Measurements from ENCODE around the gene ZNF620. TPM values are rescaled to one million over a fixed set of nuclear protein-coding genes. Genes with fewer than 3 reads are reported as not detected.

The ZNF620 gene
- polyA plus RNA-seq, 2 of the 4 experiments (the other 2 are of a cell fraction), result 2.5 to 3.8 TPM

DNA sequence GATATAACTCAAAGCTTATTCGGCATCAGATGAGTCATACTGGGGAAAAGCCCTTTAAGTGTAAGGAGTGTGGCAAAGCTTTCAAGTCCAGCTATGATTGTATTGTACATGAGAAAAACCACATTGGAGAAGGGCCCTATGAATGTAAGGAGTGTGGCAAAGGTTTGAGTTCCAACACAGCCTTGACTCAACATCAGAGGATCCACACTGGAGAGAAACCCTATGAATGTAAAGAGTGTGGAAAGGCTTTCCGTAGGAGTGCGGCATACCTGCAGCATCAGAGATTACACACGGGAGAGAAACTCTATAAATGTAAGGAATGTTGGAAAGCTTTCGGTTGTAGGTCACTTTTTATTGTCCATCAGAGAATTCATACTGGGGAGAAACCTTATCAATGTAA is 26.4 kb downstream of the ZNF620 start:
- no peak for TF ChIP-seq FOSL2 (IDR thresholded peaks at IDR 0.05)
- peak; percentile 38; the same call in 1 of the 2 replicates for TF ChIP-seq FOSL2 (CRISPR knock-in tag; IDR thresholded peaks at IDR 0.05)
- no peak for TF ChIP-seq HEYL (CRISPR knock-in tag; IDR thresholded peaks at IDR 0.05)
- no peak for DNase-seq (ENCODE audit: low read depth in 1 of 2, low spot score in 1 of 2)
- no peak overlapping the region for H3K4me2 ChIP-seq
- no peak for ATAC-seq
- CTCF ChIA-PET, result interaction anchor here (1.3 kb wide), 1 partner anchor 27 kb away, joined by 3 read pairs; the partner anchor contains the start of gene ZNF620
- H3K9me3 ChIP-seq, result peaks cover 53% of the 10 kb centered on the region
- no peak for FAIRE-seq
- 95% methylated on average over 5 of the region's 5 CpGs for WGBS (ENCODE audit: missing lambda C conversion rate)
- no peak overlapping the region for H3K27ac ChIP-seq
- H3K4me3 ChIP-seq, result no peak overlapping the region
- H3K4me1 ChIP-seq, result no peaks in the 10 kb centered on the region
- POLR2A ChIA-PET, result no interaction called here

DNA sequence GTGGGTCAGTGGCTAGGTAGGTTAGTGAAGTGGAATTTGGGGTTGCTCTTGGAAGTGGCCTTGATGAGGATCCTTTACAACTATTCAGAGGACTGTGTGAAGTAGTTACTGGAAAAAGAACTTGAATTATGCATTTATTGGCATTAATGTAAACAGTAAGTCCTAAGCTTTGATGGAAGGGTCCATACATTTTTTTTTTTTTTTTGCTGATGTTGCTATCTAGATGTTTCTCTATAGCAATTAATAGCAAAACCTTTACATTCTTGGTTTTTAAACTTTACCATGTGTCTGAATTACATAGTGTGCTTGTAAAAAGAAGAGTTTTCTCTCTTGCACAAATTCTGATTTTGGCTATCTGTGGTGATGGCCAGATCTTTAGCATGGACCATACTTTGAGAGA is 28.4 kb downstream of the ZNF620 start:
- POLR2A ChIA-PET, result no interaction called here
- Histone ChIP-seq H3K4me3 (no peak overlapping the region), H3K4me1 (no peaks in the 10 kb centered on the region), H3K4me2 (no peak overlapping the region), H3K9me3 (peaks cover 55% of the 10 kb centered on the region), H3K27ac (no peak overlapping the region)
- CTCF ChIA-PET, result interaction anchor here (1.2 kb wide), 1 partner anchor 29 kb away, joined by 3 read pairs; no protein-coding TSS in a partner anchor
- FAIRE-seq (no peak), ATAC-seq (no peak), DNase-seq (ENCODE audit: low read depth in 1 of 2, low spot score in 1 of 2) (no peak)
- TF ChIP-seq, protein P1, sequence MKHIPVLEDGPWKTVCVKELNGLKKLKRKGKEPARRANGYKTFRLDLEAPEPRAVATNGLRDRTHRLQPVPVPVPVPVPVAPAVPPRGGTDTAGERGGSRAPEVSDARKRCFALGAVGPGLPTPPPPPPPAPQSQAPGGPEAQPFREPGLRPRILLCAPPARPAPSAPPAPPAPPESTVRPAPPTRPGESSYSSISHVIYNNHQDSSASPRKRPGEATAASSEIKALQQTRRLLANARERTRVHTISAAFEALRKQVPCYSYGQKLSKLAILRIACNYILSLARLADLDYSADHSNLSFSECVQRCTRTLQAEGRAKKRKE (CRISPR knock-in tag; IDR thresholded peaks at IDR 0.05; ENCODE audit: low read depth), result no peak
- TF ChIP-seq, protein P2, sequence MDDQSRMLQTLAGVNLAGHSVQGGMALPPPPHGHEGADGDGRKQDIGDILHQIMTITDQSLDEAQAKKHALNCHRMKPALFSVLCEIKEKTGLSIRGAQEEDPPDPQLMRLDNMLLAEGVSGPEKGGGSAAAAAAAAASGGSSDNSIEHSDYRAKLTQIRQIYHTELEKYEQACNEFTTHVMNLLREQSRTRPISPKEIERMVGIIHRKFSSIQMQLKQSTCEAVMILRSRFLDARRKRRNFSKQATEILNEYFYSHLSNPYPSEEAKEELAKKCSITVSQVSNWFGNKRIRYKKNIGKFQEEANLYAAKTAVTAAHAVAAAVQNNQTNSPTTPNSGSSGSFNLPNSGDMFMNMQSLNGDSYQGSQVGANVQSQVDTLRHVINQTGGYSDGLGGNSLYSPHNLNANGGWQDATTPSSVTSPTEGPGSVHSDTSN (IDR thresholded peaks at IDR 0.05), result no peak
- peak; percentile 52 for TF ChIP-seq MAFK (IDR thresholded peaks at IDR 0.05; ENCODE audit: partially characterized antibody)

DNA sequence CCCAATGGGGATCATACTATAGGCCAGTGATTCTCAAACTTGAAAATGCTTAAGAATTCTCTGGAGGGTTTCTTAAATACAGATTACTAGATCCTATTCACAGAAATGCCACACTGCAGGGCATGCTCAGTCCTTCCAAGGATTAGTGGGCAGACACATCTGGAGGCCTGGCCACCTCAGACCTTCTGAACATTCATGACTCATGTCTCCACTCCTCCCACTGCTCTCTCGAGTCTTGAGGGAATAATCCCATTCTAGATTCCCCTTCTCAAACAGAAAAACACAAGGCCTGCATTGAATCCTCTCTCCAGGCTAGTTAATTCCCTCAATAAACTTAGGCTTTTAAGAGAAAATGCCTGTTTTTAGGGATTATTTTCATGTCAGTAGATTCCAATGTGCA is 41.0 kb downstream of the ZNF620 start:
- Histone ChIP-seq H3K27ac (no peak overlapping the region), H3K4me3 (no peak overlapping the region), H3K9me3 (peaks cover 6% of the 10 kb centered on the region; the same call in 1 of the 3 replicates), H3K4me2 (no peak overlapping the region), H3K4me1 (no peaks in the 10 kb centered on the region)
- FAIRE-seq (no peak), DNase-seq (ENCODE audit: low read depth in 1 of 2, low spot score in 1 of 2) (peak in 1 of 2 experiments; percentile 7), ATAC-seq (no peak)
- TF ChIP-seq CBX8 (IDR thresholded peaks at IDR 0.05), result no peak
- TF ChIP-seq FOXS1 (CRISPR knock-in tag; IDR thresholded peaks at IDR 0.05), result no peak
- no peak for TF ChIP-seq BHLHE40 (IDR thresholded peaks at IDR 0.05; ENCODE audit: low read depth, low read length)
- WGBS (ENCODE audit: missing lambda C conversion rate), result 28% methylated on average over 1 of the region's 1 CpG
- CTCF ChIA-PET, result no interaction called here
- POLR2A ChIA-PET, result no interaction called here

DNA sequence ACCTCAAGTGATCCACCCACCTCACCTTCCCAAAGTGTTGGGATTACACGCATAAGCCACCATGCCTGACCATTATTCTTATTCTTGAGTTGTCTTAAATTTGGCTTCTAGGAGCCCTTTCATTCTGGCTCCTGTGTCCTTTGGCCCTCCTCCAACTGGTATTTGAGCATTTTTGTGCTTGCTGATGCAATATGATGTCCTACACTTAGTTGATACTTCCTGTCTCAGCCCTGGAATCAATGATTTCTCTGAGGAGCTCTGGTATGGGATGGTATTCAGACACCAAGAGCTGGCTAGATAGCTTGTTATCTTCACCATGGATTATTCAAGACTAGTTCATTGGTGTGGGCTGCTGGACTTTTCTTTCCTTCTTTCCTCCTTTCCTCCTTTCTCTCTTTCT is 44.3 kb downstream of the ZNF620 start:
- Histone ChIP-seq H3K9me3 (peaks cover 6% of the 10 kb centered on the region; the same call in 1 of the 3 replicates), H3K4me1 (no peaks in the 10 kb centered on the region), H3K4me3 (no peak overlapping the region), H3K4me2 (no peak overlapping the region), H3K27ac (no peak overlapping the region)
- ATAC-seq (no peak), DNase-seq (ENCODE audit: low read depth in 1 of 2, low spot score in 1 of 2) (no peak), FAIRE-seq (no peak)
- TF ChIP-seq CBX8 (IDR thresholded peaks at IDR 0.05) (no peak), MAFK (IDR thresholded peaks at IDR 0.05; ENCODE audit: partially characterized antibody) (no peak), POLR2A (IDR thresholded peaks at IDR 0.05; ENCODE audit: low read length) (no peak), EP300 (IDR thresholded peaks at IDR 0.05) (no peak), HDAC2 (IDR thresholded peaks at IDR 0.05) (no peak), BHLHE40 (IDR thresholded peaks at IDR 0.05; ENCODE audit: low read depth, low read length) (no peak), KDM1A (IDR thresholded peaks at IDR 0.05; ENCODE audit: low read depth) (no peak), TP53 (CRISPR knock-in tag; IDR thresholded peaks at IDR 0.05) (no peak), NPAS2 (CRISPR knock-in tag; IDR thresholded peaks at IDR 0.05; ENCODE audit: borderline replicate concordance) (no peak), JUN (IDR thresholded peaks at IDR 0.05) (no peak), CEBPB (IDR thresholded peaks at IDR 0.05) (no peak), HOXA7 (CRISPR knock-in tag; IDR thresholded peaks at IDR 0.05) (no peak), ZC3H11A (IDR thresholded peaks at IDR 0.05) (no peak), KDM5A (IDR thresholded peaks at IDR 0.05) (no peak)
- TF ChIP-seq, protein P1 (CRISPR knock-in tag; IDR thresholded peaks at IDR 0.05; ENCODE audit: low read depth), result no peak
- POLR2A ChIA-PET, result no interaction called here
- WGBS (ENCODE audit: missing lambda C conversion rate), result 92% methylated on average over 1 of the region's 1 CpG
- CTCF ChIA-PET, result interaction anchor here (0.7 to 1.1 kb wide), 2 partner anchors 8 to 1549 kb away, joined by 3 read pairs; no protein-coding TSS in a partner anchor
